A673 (cell line): ENCODE measurements around the gene FAM180A. TPM values are rescaled to one million over a fixed set of nuclear protein-coding genes. Genes with fewer than 3 reads are reported as not detected.
"Not testable (repeated sequence)": the region's sequence is repeated elsewhere in the genome, so short reads cannot be mapped to it uniquely, and the experiment has no call there.

Experiments used
- BruUV-seq: library from RNA; stranded (reverse); fragments of 400-500 nt; replicated peaks from 2 replicates; lab custom pipeline; 2021; lab: Mats Ljungman, UMichigan
- CTCF ChIA-PET: fragments of 300-600 bp; sonication (Branson Sonifier 250); formaldehyde crosslinking; loops from one replicate; lab custom pipeline; 2022; ENCODE audit warnings: antibody characterized with exemption; lab: Charles Lee
- POLR2A ChIA-PET: fragments of 300-600 bp; sonication (Branson Sonifier 250); formaldehyde crosslinking; loops from one replicate; lab custom pipeline; 2022; ENCODE audit warnings: antibody characterized with exemption; ENCODE audit not compliant: low non-redundant PET; lab: Charles Lee
- DNase-seq: peaks from one replicate; pipeline ENCODE4 v3.0.0-alpha.2; 2015; ENCODE audit warnings: low spot score
- H3K27ac ChIP-seq: fragments of 200-600 bp; sonication (generic); 2 replicates; pipeline ENCODE4 v1.5.1; 2016; ENCODE audit warnings: mixed run types, low read depth, mild to moderate bottlenecking, mixed read lengths, antibody characterized with exemption, low read length; ENCODE audit not compliant: poor library complexity, severe bottlenecking
- H3K27me3 ChIP-seq: fragments of 200-600 bp; sonication (generic); replicated peaks from 2 replicates; pipeline ENCODE4 v1.6.1; 2017; ENCODE audit warnings: mixed run types, low read depth, mild to moderate bottlenecking, mixed read lengths, antibody characterized with exemption, low read length; ENCODE audit not compliant: insufficient read depth, poor library complexity
- H3K36me3 ChIP-seq: fragments of 200-600 bp; sonication (generic); 2 replicates; pipeline ENCODE4 v1.6.1; 2016; ENCODE audit warnings: mixed run types, mild to moderate bottlenecking, mixed read lengths, antibody characterized with exemption, low read length; ENCODE audit not compliant: insufficient read depth, poor library complexity, severe bottlenecking
- H3K4me1 ChIP-seq: fragments of 200-600 bp; sonication (generic); 2 replicates; pipeline ENCODE4 v1.6.1; 2017; ENCODE audit warnings: mixed run types, mild to moderate bottlenecking, mixed read lengths, antibody characterized with exemption, low read length; ENCODE audit not compliant: insufficient read depth, poor library complexity, severe bottlenecking
- H3K4me3 ChIP-seq: fragments of 200-600 bp; sonication (generic); 2 replicates; pipeline ENCODE4 v1.5.1; 2016; ENCODE audit warnings: low read depth, mixed run types, mild to moderate bottlenecking, mixed read lengths, low read length; ENCODE audit not compliant: poor library complexity, severe bottlenecking
- H3K9me3 ChIP-seq: fragments of 200-600 bp; sonication (generic); 2 replicates; pipeline ENCODE4 v1.6.1; 2016; ENCODE audit warnings: mixed run types, low read depth, mild to moderate bottlenecking, mixed read lengths, antibody characterized with exemption, low read length; ENCODE audit not compliant: poor library complexity, severe bottlenecking
- EZH2 ChIP-seq: fragments of 200-600 bp; sonication (generic); IDR thresholded peaks from 2 replicates; pipeline ENCODE4 v1.6.1; 2017; ENCODE audit warnings: borderline replicate concordance, low read depth, mild to moderate bottlenecking, mixed read lengths, antibody characterized with exemption, low read length; ENCODE audit not compliant: poor library complexity, severe bottlenecking
- intact Hi-C: fragments of 100-400 bp; cut with micrococcal nuclease; formaldehyde crosslinking; loops from one replicate; pipeline ENCODE4 v1.10.0; 2022; ENCODE audit not compliant: unreplicated experiment
- total RNA-seq: library from RNA; stranded (reverse); gene quantifications from 2 replicates; pipeline ENCODE4 v1.2.3, GENCODE V29; 2021
- TF ChIP-seq, protein P1 (sequence below): fragments of 300-800, 200-600 bp; sonication (generic); conservative IDR thresholded peaks from 2 replicates; pipeline ENCODE4 v1.5.1; 2017; ENCODE audit warnings: low read depth, mild to moderate bottlenecking, antibody characterized with exemption, low read length, moderate library complexity, mixed read lengths

The FAM180A gene
- total RNA-seq, 1 experiment from 2014 or later: not detected

DNA sequence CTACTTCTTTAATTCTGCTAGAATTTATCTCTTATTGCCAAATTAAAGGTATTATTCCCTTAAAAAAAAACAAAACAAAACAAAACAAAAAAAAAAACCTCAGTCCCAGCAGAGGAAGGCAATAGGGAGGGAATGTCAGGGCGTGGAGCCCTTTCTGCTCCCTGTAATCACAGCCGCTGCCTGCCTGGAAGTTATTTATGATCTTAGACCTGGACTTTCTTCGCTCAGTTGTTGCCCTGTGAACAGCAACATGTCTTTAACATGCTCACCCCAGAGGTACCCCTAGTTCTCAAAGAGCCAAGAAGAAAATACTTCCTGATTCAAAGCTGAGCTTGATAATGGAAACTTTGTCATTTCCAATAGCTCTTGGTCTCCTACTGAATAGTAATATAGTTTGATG is 7.7 kb downstream of the FAM180A start:
- no peak for DNase-seq
- BruUV-seq: no TSS peak
- Histone ChIP-seq H3K4me1 (no peaks in the 10 kb centered on the region), H3K4me3 (no peak overlapping the region), H3K9me3 (no peaks in the 10 kb centered on the region), H3K36me3 (no peaks in the 10 kb centered on the region), H3K27ac (no peak overlapping the region), H3K27me3 (peaks cover 45% of the 10 kb centered on the region)
- ChIA-PET CTCF (no interaction called here), POLR2A (no interaction called here)
- intact Hi-C loops: no loop called here
- TF ChIP-seq, protein P1, sequence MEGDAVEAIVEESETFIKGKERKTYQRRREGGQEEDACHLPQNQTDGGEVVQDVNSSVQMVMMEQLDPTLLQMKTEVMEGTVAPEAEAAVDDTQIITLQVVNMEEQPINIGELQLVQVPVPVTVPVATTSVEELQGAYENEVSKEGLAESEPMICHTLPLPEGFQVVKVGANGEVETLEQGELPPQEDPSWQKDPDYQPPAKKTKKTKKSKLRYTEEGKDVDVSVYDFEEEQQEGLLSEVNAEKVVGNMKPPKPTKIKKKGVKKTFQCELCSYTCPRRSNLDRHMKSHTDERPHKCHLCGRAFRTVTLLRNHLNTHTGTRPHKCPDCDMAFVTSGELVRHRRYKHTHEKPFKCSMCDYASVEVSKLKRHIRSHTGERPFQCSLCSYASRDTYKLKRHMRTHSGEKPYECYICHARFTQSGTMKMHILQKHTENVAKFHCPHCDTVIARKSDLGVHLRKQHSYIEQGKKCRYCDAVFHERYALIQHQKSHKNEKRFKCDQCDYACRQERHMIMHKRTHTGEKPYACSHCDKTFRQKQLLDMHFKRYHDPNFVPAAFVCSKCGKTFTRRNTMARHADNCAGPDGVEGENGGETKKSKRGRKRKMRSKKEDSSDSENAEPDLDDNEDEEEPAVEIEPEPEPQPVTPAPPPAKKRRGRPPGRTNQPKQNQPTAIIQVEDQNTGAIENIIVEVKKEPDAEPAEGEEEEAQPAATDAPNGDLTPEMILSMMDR: no peak
- TF ChIP-seq EZH2: no peak

DNA sequence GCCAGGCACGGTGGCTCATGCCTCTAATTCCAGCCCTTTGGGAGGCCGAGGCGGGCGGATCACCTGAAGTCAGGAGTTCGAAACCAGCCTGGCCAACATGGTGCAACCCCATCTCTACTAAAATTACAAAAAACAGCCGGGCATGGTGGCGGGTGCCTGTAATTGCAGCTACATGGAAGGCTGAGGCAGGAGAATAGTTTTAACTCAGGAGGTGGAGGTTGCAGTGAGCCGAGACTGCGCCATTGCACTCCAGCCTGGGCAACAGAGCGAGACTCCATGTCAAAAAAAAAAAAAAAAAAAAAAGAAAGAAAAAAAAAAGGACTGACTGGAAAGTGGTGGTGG is 11.3 kb downstream of the FAM180A start:
- POLR2A ChIA-PET, BruUV-seq: not testable (repeated sequence)

DNA sequence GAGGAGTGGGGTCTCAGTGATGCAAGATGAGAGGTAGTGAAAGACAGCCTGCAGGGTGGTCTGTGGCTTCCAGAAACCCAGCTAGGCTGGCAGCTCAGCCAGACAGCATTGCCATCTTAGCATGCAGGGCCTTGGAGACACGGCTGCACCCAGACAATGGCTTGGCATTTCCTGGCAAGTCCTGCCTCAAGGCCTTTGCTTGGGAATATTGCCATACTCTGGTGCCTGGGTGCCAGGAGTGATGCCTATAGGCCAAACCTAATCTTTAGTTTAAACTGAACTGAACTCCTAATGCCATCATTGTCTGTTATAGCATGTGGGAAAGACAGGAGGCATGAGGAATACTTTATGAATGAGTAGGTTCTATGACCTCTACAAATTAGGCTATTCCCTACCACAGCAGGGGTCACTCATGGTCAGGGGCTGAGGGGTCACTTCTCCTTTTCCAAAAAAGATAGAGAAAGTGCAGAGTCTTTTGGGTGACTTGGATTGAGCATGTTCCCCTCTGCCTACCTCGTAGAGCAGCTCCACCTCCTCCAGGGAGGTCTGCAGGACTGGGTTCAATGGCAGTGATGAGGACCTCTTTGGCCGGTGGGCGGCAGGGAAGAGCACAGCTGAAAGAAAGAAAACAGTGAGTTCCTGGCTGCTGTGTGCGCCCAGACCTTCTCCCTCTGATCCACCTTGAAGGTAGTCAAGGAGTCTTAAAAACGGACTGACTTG is 11.9 kb downstream of the FAM180A start:
- Histone ChIP-seq H3K27ac (no peak overlapping the region), H3K4me3 (no peak overlapping the region), H3K36me3 (no peaks in the 10 kb centered on the region), H3K4me1 (no peaks in the 10 kb centered on the region), H3K9me3 (no peaks in the 10 kb centered on the region), H3K27me3 (peaks cover 26% of the 10 kb centered on the region)
- no peak for DNase-seq
- ChIA-PET POLR2A (no interaction called here), CTCF (no interaction called here)
- intact Hi-C loops: no loop called here
- TF ChIP-seq, protein P1: no peak
- TF ChIP-seq EZH2: no peak
- no TSS peak for BruUV-seq

More for the DNA sequence above, 11.3 kb downstream of the FAM180A start:
- H3K27ac ChIP-seq, H3K9me3 ChIP-seq, H3K4me1 ChIP-seq, intact Hi-C loops, H3K4me3 ChIP-seq, DNase-seq, H3K36me3 ChIP-seq: not testable (repeated sequence)
- CTCF ChIA-PET: interaction anchor here (0.7 kb wide), 1 partner anchor 305 kb away, joined by 6 read pairs; no protein-coding TSS in a partner anchor
- H3K27me3 ChIP-seq: peaks cover 27% of the 10 kb centered on the region

DNA sequence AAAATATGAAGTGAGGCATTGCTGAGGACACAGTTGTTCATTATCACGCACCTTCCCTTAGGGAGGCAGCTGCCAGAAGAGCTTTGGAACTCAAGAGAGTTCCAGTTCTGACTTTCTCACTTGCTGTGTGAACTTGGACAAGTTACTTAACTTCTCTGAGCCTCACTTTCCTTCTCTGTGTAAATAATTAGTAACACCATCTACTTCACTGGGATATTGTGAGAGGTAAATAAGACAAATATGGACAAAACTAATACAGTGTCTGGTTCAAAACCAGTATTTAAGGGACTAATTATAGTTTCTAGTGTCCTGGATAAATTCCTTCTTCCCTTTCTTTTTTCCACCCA is 14.3 kb downstream of the FAM180A start:
- no peak for TF ChIP-seq EZH2
- TF ChIP-seq, protein P1: no peak
- H3K27me3 ChIP-seq: peaks cover 42% of the 10 kb centered on the region
- DNase-seq: no peak
- H3K4me3 ChIP-seq: no peak overlapping the region
- no peaks in the 10 kb centered on the region for H3K36me3 ChIP-seq
- intact Hi-C loops: no loop called here
- H3K9me3 ChIP-seq: no peaks in the 10 kb centered on the region
- no peak overlapping the region for H3K27ac ChIP-seq
- POLR2A ChIA-PET: no interaction called here
- CTCF ChIA-PET: no interaction called here
- no TSS peak for BruUV-seq
- no peaks in the 10 kb centered on the region for H3K4me1 ChIP-seq
